Keratinocyte (primary cell): ENCODE measurements around the gene CTNND2. TPM values are rescaled to one million over a fixed set of nuclear protein-coding genes. Genes with fewer than 3 reads are reported as not detected.

Source experiments
- DNase-seq: peaks from one replicate; pipeline ENCODE4 v3.0.0-alpha.2; 2011; ENCODE audit warnings: low read depth, missing footprints, low spot score
- FAIRE-seq: peaks from 2 replicates; lab custom pipeline; 2011; peaks lifted over from hg19 to GRCh38; lab: Jason Lieb, UNC
- H2AFZ ChIP-seq: 2 replicates; pipeline ENCODE4 v1.6.0; 2012; ENCODE audit warnings: low read length, control low read depth, inconsistent platforms; ENCODE audit not compliant: control insufficient read depth
- H3K27ac ChIP-seq: 2 replicates; pipeline ENCODE4 v1.5.1; 2011; ENCODE audit warnings: low read length; ENCODE audit not compliant: control insufficient read depth, insufficient read depth
- H3K27me3 ChIP-seq: 3 replicates; pipeline ENCODE4 v1.6.0; 2011; ENCODE audit warnings: low read length; ENCODE audit not compliant: control insufficient read depth, insufficient read depth; ENCODE audit errors: extremely low read depth
- H3K36me3 ChIP-seq, 2 experiments: 2 replicates in 1 of 2; 3 replicates in 1 of 2; pipeline ENCODE4 v1.5.1; 2011; ENCODE audit warnings: low read length in 2 of 2, mild to moderate bottlenecking in 1 of 2; ENCODE audit not compliant: control insufficient read depth in 2 of 2, insufficient read depth in 2 of 2; ENCODE audit errors: extremely low read depth in 1 of 2
- H3K4me1 ChIP-seq: 3 replicates; pipeline ENCODE4 v1.5.1; 2011; ENCODE audit warnings: low read length; ENCODE audit not compliant: control insufficient read depth, insufficient read depth; ENCODE audit errors: extremely low read depth
- H3K4me2 ChIP-seq: 3 replicates; pipeline ENCODE4 v1.6.0; 2011; ENCODE audit warnings: low read depth, low read length; ENCODE audit not compliant: control insufficient read depth, insufficient read depth; ENCODE audit errors: extremely low read depth
- H3K4me3 ChIP-seq, 3 experiments: fragments of 200-600 bp in 1 of 3; sonication (generic) in 1 of 3; 2 replicates in 2 of 3; 3 replicates in 1 of 3; pipeline ENCODE4 v1.5.1; 2011 to 2016; ENCODE audit warnings: low read length in 3 of 3, mild to moderate bottlenecking in 3 of 3, control low read depth in 2 of 3, inconsistent platforms in 1 of 3, low read depth in 1 of 3, mixed read lengths in 1 of 3, mixed run types in 1 of 3, moderate library complexity in 1 of 3; ENCODE audit not compliant: control insufficient read depth in 2 of 3, insufficient read depth in 2 of 3; ENCODE audit errors: extremely low read depth in 1 of 3
- H3K79me2 ChIP-seq: 2 replicates; pipeline ENCODE4 v1.6.0; 2012; ENCODE audit warnings: low read length; ENCODE audit not compliant: control insufficient read depth, insufficient read depth
- H3K9ac ChIP-seq: 3 replicates; pipeline ENCODE4 v1.6.0; 2011; ENCODE audit warnings: low read length; ENCODE audit not compliant: control insufficient read depth, insufficient read depth; ENCODE audit errors: extremely low read depth
- H3K9me1 ChIP-seq: 3 replicates; pipeline ENCODE4 v1.6.0; 2011; ENCODE audit warnings: low read length; ENCODE audit not compliant: control insufficient read depth, insufficient read depth; ENCODE audit errors: extremely low read depth
- H3K9me3 ChIP-seq: 2 replicates; pipeline ENCODE4 v1.5.1; 2012; ENCODE audit warnings: low read depth, low read length; ENCODE audit not compliant: control insufficient read depth
- H4K20me1 ChIP-seq: 3 replicates; pipeline ENCODE4 v1.6.0; 2011; ENCODE audit warnings: low read length; ENCODE audit not compliant: control insufficient read depth, insufficient read depth; ENCODE audit errors: extremely low read depth
- CTCF ChIP-seq, 3 experiments: IDR thresholded peaks in 1 of 3; conservative IDR thresholded peaks in 1 of 3; optimal IDR thresholded peaks in 1 of 3; 2 replicates in 2 of 3; 3 replicates in 1 of 3; pipeline versions ENCODE3 to v1.5.1; 2011; ENCODE audit warnings: low read length in 3 of 3, mild to moderate bottlenecking in 3 of 3, moderate library complexity in 2 of 3, control low read depth in 1 of 3, inconsistent platforms in 1 of 3; ENCODE audit not compliant: insufficient read depth in 2 of 3; ENCODE audit errors: extremely low read depth in 1 of 3
- EZH2 ChIP-seq: IDR thresholded peaks from one replicate; pipeline ENCODE4 v1.6.1; 2012; ENCODE audit warnings: inconsistent platforms, mild to moderate bottlenecking, low read length, moderate library complexity
- dilution Hi-C: fragments of 300-500 bp; cut with MboI; formaldehyde crosslinking; loops from one replicate; pipeline ENCODE4 v1.7.0; 2020; ENCODE audit warnings: low sequenced_read_pairs; ENCODE audit not compliant: extremely low pct_ligation_motif_present
- polyA plus RNA-seq, 5 experiments: library from polyadenylated mRNA; depleted of rRNA in 3 of 5; stranded (reverse) in 3 of 5; stranded (forward) in 1 of 5; unstranded in 1 of 5; fragments of >200 nt; gene quantifications; 1 replicate in 1 of 5; 2 replicates in 3 of 5; 3 replicates in 1 of 5; pipeline versions ENCODE4 v1.2.1 to v1.2.3, GENCODE V29; 2011 to 2012; ENCODE audit warnings: missing spikeins in 2 of 5, low read depth in 1 of 5, low replicate concordance in 1 of 5

Gene CTNND2
- polyA plus RNA-seq, 1 donor (not counting 4 experiments of a cell fraction or from before 2014, with no cell fraction given): not detected

GRCh38 chr5:11467588-11467987, 436.7 kb downstream of the CTNND2 start:
- H3K27ac ChIP-seq: no peak overlapping the region
- H3K36me3 ChIP-seq: no peaks in the 10 kb centered on the region
- DNase-seq (no peak), FAIRE-seq (no peak)
- no peaks in the 10 kb centered on the region for H3K4me1 ChIP-seq
- no peaks in the 10 kb centered on the region for H3K9me1 ChIP-seq
- H4K20me1 ChIP-seq: no peaks in the 10 kb centered on the region
- no peak for TF ChIP-seq CTCF (optimal IDR thresholded peaks at IDR 0.05 in 1 of 3, IDR thresholded peaks at IDR 0.05 in 1 of 3, conservative IDR thresholded peaks at IDR 0.05 in 1 of 3; ENCODE audit: extremely low read depth in 1 of 3, insufficient read depth in 2 of 3, low read length in 3 of 3)
- TF ChIP-seq EZH2: no peak
- no peak overlapping the region for H3K4me2 ChIP-seq
- H3K9ac ChIP-seq: no peak overlapping the region
- H3K27me3 ChIP-seq: no peaks in the 10 kb centered on the region
- H3K4me3 ChIP-seq: no peak overlapping the region
- no peaks in the 10 kb centered on the region for H3K79me2 ChIP-seq
- no peak overlapping the region for H2AFZ ChIP-seq
- H3K9me3 ChIP-seq: no peaks in the 10 kb centered on the region
- dilution Hi-C loops: no loop called here

GRCh38 chr5:11459716-11460115, 444.5 kb downstream of the CTNND2 start:
- Histone ChIP-seq H3K27me3 (no peaks in the 10 kb centered on the region), H3K9me3 (no peaks in the 10 kb centered on the region), H3K79me2 (no peaks in the 10 kb centered on the region), H3K4me3 (no peak overlapping the region), H3K4me2 (no peak overlapping the region), H2AFZ (no peak overlapping the region), H4K20me1 (no peaks in the 10 kb centered on the region), H3K36me3 (no peaks in the 10 kb centered on the region), H3K9ac (no peak overlapping the region), H3K4me1 (no peaks in the 10 kb centered on the region), H3K9me1 (no peaks in the 10 kb centered on the region), H3K27ac (no peak overlapping the region)
- no peak for FAIRE-seq
- dilution Hi-C loops: no loop called here
- TF ChIP-seq EZH2: no peak
- no peak for TF ChIP-seq CTCF (optimal IDR thresholded peaks at IDR 0.05 in 1 of 3, IDR thresholded peaks at IDR 0.05 in 1 of 3, conservative IDR thresholded peaks at IDR 0.05 in 1 of 3; ENCODE audit: extremely low read depth in 1 of 3, insufficient read depth in 2 of 3, low read length in 3 of 3)
- DNase-seq: no peak
